ENCODE measurements around the gene SETBP1.

SETBP1 gene

DNA sequence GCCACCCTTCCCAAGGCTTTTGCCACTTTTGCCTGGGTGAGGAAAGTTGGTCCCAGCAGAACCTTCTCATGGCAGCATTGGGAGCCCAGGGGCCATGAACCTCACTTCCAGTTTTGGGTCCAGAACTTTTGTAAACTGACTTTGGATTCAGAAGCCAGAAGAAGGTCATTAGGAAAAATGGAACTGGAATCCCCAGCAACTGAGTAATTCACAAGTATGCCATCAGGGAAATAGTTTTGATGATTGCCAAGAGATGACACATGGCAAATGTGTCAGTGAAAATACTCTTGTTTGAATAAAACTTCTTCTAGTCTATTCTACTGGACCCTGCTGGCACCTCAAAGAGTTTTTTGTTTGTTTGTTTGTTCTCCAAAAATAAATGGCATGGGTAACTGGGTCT lies 203.7 kb downstream of the SETBP1 start:
- DNase-seq, result no peak

DNA sequence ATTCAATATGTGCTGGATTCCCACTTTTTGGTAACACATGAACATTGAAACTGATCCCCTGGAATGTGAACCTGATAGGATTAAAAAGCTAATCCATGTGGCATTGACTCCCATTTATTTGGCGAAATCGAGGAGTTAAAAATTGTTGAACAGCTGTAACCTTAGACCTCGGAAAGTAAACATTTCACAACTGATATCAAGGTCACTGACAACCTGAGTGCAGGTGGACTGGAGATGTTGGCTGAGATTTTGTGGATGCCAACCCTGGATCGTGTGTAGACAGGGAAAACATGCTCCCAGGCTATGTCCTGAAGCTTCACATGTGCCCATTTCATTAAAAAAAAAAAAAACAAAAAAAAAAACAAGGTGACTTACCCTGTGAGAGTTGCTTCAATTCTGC lies 204.8 kb downstream of the SETBP1 start:
- DNase-seq, result no peak

DNA sequence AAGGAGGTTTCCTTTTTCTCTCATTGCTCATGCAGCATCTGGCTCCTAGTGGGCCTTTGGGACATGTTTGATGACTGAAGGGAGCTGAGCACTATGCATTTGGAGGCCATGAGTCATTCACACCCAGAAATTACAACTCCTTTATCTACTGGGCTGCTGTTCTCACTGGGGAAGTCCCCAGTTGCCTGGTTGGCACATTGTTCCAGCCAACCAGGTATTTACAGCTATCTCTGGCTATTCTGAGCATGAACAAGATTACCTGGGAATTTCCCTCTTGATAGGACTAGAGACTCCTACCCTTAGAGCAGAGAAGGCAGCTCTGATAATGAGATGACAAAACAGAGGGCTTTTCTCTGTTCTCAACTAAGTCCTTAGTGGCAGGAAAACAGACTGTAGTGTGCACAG lies 206.5 kb downstream of the SETBP1 start:
- peak; percentile 47 to 60 for DNase-seq

GRCh38 chr18:44889111-44889510 lies 208.4 kb downstream of the SETBP1 start:
- DNase-seq, result no peak

DNA sequence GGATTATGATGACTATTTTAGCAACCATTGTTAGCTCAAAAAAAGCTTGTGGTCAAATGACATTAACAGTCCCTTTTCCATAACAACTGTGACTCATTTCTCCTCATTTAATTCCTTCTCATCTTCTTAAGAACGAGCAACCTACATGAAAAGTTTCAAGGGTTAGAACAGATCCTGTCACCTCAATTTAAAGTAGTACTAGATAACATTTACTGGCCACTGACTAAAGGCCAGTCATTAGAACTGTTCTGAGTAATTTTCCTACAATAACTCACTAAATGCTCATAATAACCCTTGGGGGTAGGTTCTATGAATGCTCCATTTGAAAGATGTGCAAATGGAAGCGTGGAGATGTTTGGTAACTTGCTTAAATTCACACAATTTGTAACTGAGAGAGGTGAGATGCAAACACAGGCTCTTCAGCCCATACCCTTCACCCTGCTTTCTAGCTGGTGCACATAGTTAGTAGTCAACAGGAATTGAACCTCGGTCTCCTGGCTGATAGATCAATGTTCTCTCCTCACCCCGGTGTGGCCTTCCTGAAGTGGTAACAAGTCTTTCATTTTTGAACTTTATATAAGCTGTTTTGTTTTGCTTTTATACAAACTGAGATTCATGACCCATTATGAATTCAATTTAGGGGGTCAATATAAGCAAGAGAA lies 212.5 kb downstream of the SETBP1 start:
- peak in 1 of 2 experiments; percentile 5 for DNase-seq

DNA sequence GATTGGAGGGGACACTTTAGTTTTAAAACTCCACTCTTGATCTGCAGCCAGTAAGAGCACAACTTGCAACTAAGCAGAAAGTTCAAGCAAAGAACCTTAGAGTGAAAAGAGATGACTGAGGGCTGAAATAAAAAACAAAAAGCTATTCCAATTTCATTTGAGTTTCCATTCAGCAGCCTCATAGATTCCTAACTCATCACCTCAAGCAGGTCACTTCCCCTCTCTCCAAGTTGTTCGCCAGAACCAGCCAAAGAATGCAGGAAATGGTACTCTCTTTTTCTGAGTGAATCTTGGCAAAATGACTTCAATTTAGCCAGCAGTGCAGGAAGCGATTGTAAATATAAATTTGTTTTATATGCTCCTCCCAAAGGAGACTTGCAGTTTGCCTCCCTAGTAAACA lies 213.3 kb downstream of the SETBP1 start:
- no peak for DNase-seq

- peak; percentile 33 to 55 for DNase-seq
Observed at GRCh38 chr18:44895176-44895798, 214.6 kb downstream of the SETBP1 start.

GRCh38 chr18:44896846-44897245 lies 216.2 kb downstream of the SETBP1 start:
- no peak for DNase-seq

- DNase-seq, result no peak
Observed at GRCh38 chr18:44897411-44897810, 216.7 kb downstream of the SETBP1 start.

DNA sequence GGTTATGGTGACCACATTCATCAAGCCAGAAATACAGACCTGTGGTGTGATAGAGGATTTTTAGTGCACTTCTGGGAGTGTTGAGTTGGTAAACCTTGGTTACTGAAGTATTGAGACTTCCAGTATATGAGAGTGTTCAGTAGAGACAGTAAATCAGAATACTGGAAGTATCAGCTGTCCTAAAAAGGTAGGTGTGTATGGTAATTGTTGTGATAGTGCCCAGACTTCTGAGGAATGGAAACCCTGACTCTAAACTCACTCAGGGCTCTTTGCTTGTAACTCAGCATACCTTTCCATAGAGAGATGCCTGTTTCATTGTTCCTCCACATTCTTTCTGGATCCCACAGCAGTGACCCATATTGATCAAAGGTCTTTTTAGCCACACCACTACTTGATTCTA lies 217.1 kb downstream of the SETBP1 start:
- no peak for DNase-seq

GRCh38 chr18:44898498-44898897 lies 217.8 kb downstream of the SETBP1 start:
- no peak for DNase-seq

GRCh38 chr18:44899832-44900231 lies 219.1 kb downstream of the SETBP1 start:
- DNase-seq, result no peak

DNA sequence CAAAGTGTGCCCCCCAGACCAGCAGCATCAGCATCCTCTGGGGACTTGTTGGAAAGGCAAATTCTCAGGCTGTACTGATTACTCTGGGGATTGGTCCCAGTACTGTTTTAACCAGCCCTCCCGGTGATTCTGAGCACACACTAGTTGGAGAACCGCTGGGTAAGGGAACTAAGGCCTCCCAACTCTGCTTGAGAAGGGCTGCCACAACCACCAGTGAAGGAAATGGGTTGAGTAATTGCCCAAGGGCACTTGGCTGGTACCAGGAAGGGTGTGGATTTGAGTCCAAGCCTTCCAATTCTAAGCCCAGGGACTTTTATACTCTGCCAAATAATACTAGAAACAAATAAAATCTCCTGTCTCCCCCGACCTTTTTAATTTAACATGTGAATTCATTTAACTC lies 219.9 kb downstream of the SETBP1 start:
- DNase-seq, result no peak

DNA sequence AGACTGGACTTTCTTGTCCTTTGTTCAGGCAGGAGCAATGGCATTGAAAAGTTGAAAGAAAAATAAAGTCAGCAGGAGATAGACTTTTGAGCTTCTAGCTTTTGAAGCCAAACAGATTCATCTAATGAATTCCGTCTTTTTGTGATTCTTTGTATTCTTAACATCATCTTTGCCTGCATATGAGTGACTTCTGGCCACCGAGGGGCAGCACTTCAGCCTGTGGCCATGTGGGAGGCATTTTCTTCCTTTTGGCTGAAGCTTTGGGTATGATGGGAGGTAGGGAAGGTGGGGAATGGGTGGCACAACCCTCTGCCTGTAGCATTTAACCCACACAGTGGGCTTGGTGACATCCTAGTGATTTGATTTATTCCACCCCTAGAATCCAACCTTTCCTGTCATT lies 220.6 kb downstream of the SETBP1 start:
- no peak for DNase-seq

- DNase-seq, result no peak
Observed at GRCh38 chr18:44903327-44903726, 222.6 kb downstream of the SETBP1 start.

- no peak for DNase-seq
Observed at GRCh38 chr18:44904768-44905167, 224.1 kb downstream of the SETBP1 start.

- no peak for DNase-seq
Observed at GRCh38 chr18:44909191-44909719, 228.6 kb downstream of the SETBP1 start.

GRCh38 chr18:44911260-44911659 lies 230.6 kb downstream of the SETBP1 start:
- DNase-seq, result no peak

DNA sequence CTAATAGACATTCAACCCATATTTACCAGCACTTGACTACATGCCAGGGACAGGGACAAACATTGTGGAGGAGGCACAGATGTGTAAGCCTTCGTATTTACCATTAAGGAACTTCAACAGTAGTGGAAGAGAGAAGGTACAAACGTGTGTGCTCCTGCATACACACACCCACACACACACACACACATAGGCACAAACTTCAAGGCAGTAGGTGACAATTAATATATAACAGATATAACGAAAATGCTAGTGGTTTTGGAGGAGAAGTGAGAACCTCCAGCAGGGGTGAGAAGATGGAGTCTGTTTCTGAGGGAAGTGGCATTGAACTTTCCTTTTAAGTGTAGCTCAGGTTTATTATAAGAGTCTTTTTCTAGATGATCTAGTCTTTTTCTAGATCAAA lies 231.1 kb downstream of the SETBP1 start:
- no peak for DNase-seq

- no peak for DNase-seq
Observed at GRCh38 chr18:44912740-44913478, 232.2 kb downstream of the SETBP1 start.

DNA sequence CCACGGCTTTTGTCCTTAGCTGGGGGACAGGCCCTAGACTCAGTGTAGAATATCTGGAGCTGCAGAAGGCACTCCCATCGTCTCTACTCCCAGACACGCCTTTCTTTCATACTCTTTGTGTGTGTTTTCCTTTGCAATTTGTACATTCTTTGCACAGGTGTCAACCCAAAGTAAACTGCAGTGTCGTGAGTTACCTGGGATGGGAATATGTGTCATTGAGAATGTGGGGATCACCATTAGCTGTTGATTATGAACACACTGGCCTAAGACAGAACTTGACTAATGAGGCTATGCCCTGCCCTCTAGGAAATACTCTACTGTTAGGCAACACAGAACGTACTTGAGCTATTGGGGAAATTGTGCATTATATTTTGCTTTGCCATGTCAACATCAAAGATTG lies 233.3 kb downstream of the SETBP1 start:
- no peak for DNase-seq

- DNase-seq, result no peak
Observed at GRCh38 chr18:44915213-44915612, 234.5 kb downstream of the SETBP1 start.

DNA sequence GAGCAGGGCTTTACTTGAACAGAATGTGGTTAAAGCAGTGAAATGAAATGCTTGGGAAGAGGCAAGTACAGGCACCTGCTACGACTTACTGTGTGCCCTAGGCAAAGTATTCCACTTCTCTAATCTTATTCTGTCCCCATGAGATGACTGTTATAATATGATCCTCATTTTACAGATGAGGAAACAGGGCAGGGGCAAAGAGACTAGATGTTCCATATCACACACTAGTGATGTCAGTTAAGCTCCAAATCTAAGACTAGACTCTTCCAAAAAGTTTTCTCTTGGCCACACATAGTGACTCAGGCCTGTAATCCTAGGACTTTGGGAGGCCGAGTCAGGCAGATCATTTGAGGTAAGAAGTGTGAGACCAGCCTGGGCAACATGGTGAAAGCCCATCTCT lies 235.0 kb downstream of the SETBP1 start:
- DNase-seq, result no peak
